OCI-LY3 (cell line): ENCODE measurements around the gene SORCS3.
"Not testable (repeated sequence)": the region's sequence is repeated elsewhere in the genome, so short reads cannot be mapped to it uniquely, and the experiment has no call there.

Experiments
- H2AFZ ChIP-seq: fragments of 200-600, 300-600 bp; shearing (Covaris generic); 2 replicates; pipeline ENCODE4 v1.6.0; 2014; ENCODE audit warnings: antibody characterized with exemption, low read depth, low read length
- H3K27ac ChIP-seq: fragments of 200-600, 300-600 bp; sonication (generic); 2 replicates; pipeline ENCODE4 v1.5.1; 2014; ENCODE audit warnings: mild to moderate bottlenecking, low read length, moderate library complexity, mixed read lengths
- H3K27me3 ChIP-seq: fragments of 200-600, 300-600 bp; sonication (generic); 2 replicates; pipeline ENCODE4 v1.6.1; 2014; ENCODE audit warnings: low read depth, low read length, mixed read lengths
- H3K36me3 ChIP-seq: fragments of 200-600, 300-600 bp; sonication (generic); replicated peaks from 2 replicates; pipeline ENCODE3; 2014; ENCODE audit warnings: low read depth, low read length, mixed read lengths
- H3K4me1 ChIP-seq: fragments of 300-600, 200-600 bp; sonication (generic); 2 replicates; pipeline ENCODE4 v1.6.1; 2014; ENCODE audit warnings: low read length, mixed read lengths
- H3K4me2 ChIP-seq: fragments of 200-600, 300-600 bp; sonication (generic); 2 replicates; pipeline ENCODE4 v1.6.1; 2014; ENCODE audit warnings: low read length, mixed read lengths
- H3K4me3 ChIP-seq: fragments of 300-600, 200-600 bp; sonication (generic); 2 replicates; pipeline ENCODE4 v1.5.1; 2014; ENCODE audit warnings: antibody characterized with exemption, mild to moderate bottlenecking, low read length, moderate library complexity
- H3K79me2 ChIP-seq: fragments of 300-600, 200-600 bp; shearing (Covaris generic); 2 replicates; pipeline ENCODE4 v1.6.1; 2014; ENCODE audit warnings: mild to moderate bottlenecking, low read length, mixed read lengths
- H3K9ac ChIP-seq: fragments of 300-600, 200-600 bp; shearing (Covaris generic); 2 replicates; pipeline ENCODE4 v1.6.0; 2014; ENCODE audit warnings: mild to moderate bottlenecking, low read length, moderate library complexity
- H3K9me3 ChIP-seq: fragments of 200-600, 300-600 bp; shearing (Covaris generic); 2 replicates; pipeline ENCODE4 v1.6.1; 2014; ENCODE audit warnings: low read length, mixed read lengths; ENCODE audit not compliant: insufficient read depth
- H4K20me1 ChIP-seq: fragments of 200-600, 300-600 bp; sonication (generic); 2 replicates; pipeline ENCODE4 v1.6.1; 2016; ENCODE audit warnings: low read length, mixed read lengths; ENCODE audit not compliant: insufficient read depth
- CTCF ChIP-seq: fragments of 200-600, 300-600 bp; sonication (generic); IDR thresholded peaks from 2 replicates; pipeline ENCODE4 v1.5.1; 2014; ENCODE audit warnings: antibody characterized with exemption, low read length, low read depth
- EZH2phosphoT487 ChIP-seq: fragments of 200-600 bp; shearing (Covaris generic); IDR thresholded peaks from 2 replicates; pipeline ENCODE4 v1.6.1; 2018; ENCODE audit warnings: antibody characterized with exemption, mixed run types, low read depth

Gene SORCS3

GRCh38 chr10:104690101-104690500, 49.0 kb downstream of the SORCS3 start:
- no peak overlapping the region for H2AFZ ChIP-seq
- H3K4me1 ChIP-seq, result no peaks in the 10 kb centered on the region
- H3K4me3 ChIP-seq, result no peak overlapping the region
- H3K27ac ChIP-seq, result no peak overlapping the region
- H4K20me1 ChIP-seq, result no peaks in the 10 kb centered on the region
- H3K27me3 ChIP-seq, result no peaks in the 10 kb centered on the region
- no peak overlapping the region for H3K4me2 ChIP-seq
- no peaks in the 10 kb centered on the region for H3K36me3 ChIP-seq
- TF ChIP-seq CTCF (no peak), EZH2phosphoT487 (no peak)
- no peaks in the 10 kb centered on the region for H3K9me3 ChIP-seq
- H3K79me2 ChIP-seq, result no peaks in the 10 kb centered on the region
- H3K9ac ChIP-seq, result no peak overlapping the region

GRCh38 chr10:104690959-104691358, 49.9 kb downstream of the SORCS3 start:
- Histone ChIP-seq H4K20me1 (no peaks in the 10 kb centered on the region), H3K36me3 (no peaks in the 10 kb centered on the region), H2AFZ (no peak overlapping the region), H3K79me2 (no peaks in the 10 kb centered on the region), H3K4me3 (no peak overlapping the region), H3K4me2 (no peak overlapping the region), H3K27ac (no peak overlapping the region), H3K9ac (no peak overlapping the region), H3K4me1 (no peaks in the 10 kb centered on the region), H3K9me3 (no peaks in the 10 kb centered on the region), H3K27me3 (no peaks in the 10 kb centered on the region)
- no peak for TF ChIP-seq CTCF
- TF ChIP-seq EZH2phosphoT487, result no peak

DNA sequence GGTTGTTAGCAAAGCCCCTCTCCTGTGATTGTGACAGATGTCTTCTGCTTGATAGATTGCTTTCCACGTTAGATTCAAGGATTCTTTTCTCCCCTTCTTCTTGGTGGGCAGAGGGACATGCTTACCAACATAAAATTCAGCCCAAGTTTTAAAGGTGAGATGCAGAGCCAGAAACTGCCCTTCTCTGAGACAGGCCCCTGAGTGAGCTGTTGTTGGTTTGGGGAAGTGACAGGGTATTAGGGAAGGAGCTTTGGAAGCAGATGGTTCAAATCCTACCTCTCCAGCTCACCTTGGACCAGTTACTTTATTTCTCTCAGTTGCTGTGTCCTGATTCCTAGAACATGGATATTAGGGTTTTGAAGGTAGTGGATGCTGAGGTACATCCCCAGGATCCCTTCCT, 53.0 kb downstream of the SORCS3 start:
- Histone ChIP-seq H3K27me3 (no peaks in the 10 kb centered on the region), H3K9ac (no peak overlapping the region)

DNA sequence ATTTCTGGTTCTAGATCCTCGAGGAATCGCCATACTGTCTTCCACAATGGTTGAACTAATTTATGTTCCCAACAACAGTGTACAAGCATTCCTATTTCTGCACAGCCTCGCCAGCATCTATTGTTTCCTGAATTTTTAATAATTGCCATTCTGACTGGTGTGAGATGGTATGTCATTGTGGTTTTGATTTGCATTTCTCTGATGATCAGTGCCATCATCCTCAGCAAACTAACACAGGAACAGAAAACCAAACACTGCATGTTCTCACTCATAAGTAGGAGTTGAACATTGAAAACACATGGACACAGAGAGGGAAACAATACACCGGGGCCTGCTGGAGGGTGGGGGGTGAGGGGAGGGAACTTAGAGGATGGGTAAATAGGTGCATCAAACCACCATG, 62.2 kb downstream of the SORCS3 start:
- H3K4me3 ChIP-seq, H3K27me3 ChIP-seq, H2AFZ ChIP-seq, H3K4me1 ChIP-seq, H3K9ac ChIP-seq, H4K20me1 ChIP-seq, H3K4me2 ChIP-seq, H3K27ac ChIP-seq, H3K9me3 ChIP-seq, H3K79me2 ChIP-seq, H3K36me3 ChIP-seq: not testable (repeated sequence)

More for the DNA sequence above, 53.0 kb downstream of the SORCS3 start:
- H2AFZ ChIP-seq, result no peak overlapping the region
- no peaks in the 10 kb centered on the region for H3K9me3 ChIP-seq
- H3K27ac ChIP-seq, result no peak overlapping the region
- H3K4me3 ChIP-seq, result no peak overlapping the region
- no peak for TF ChIP-seq EZH2phosphoT487
- TF ChIP-seq CTCF, result no peak
- H3K4me1 ChIP-seq, result no peaks in the 10 kb centered on the region
- no peaks in the 10 kb centered on the region for H3K36me3 ChIP-seq
- H3K79me2 ChIP-seq, result no peaks in the 10 kb centered on the region
- no peak overlapping the region for H3K4me2 ChIP-seq
- H4K20me1 ChIP-seq, result no peaks in the 10 kb centered on the region

DNA sequence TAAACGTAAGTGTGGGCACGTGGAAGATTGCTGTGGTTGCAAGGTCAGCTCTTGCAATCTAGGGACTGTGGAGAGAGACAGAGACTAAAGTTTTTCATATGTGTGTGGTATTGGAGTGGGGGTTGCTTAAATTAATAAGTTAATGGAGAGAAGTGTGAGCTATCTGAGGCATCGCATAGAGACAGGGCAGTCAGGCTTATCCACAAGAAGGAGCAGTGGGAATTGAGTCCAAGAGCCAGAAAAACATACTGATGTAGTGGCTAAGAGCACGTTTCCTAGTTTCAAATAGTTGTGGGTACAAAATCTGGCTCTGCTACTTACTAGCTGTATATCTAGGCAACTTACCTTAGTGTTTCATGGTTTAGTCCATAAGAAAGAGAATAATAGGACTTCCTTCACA, 65.8 kb downstream of the SORCS3 start:
- no peaks in the 10 kb centered on the region for H3K4me1 ChIP-seq
- no peaks in the 10 kb centered on the region for H4K20me1 ChIP-seq
- no peaks in the 10 kb centered on the region for H3K36me3 ChIP-seq
- TF ChIP-seq EZH2phosphoT487 (no peak), CTCF (no peak)
- no peak overlapping the region for H3K9ac ChIP-seq
- H3K27me3 ChIP-seq, result no peaks in the 10 kb centered on the region
- H3K79me2 ChIP-seq, result no peaks in the 10 kb centered on the region
- H3K4me3 ChIP-seq, result no peak overlapping the region
- no peak overlapping the region for H3K27ac ChIP-seq
- no peaks in the 10 kb centered on the region for H3K9me3 ChIP-seq
- no peak overlapping the region for H3K4me2 ChIP-seq
- no peak overlapping the region for H2AFZ ChIP-seq
